T-helper 2 cell treated with Interferon-gamma antibody and Interleukin-4, amounts not matched to agents 100 ng/mL and 5 ng/mL, for 36 hours (primary cell): ENCODE results near the gene DCP2. TPM values are rescaled to one million over a fixed set of nuclear protein-coding genes. Genes with fewer than 3 reads are reported as not detected.

ENCODE experiments used
- intact Hi-C: fragments of 100-400 bp; cut with micrococcal nuclease; formaldehyde crosslinking; loops from one replicate; pipeline ENCODE4 v1.15.1; 2023
- total RNA-seq: library from RNA; stranded (reverse); gene quantifications from 2 replicates; pipeline ENCODE4 v1.2.3, GENCODE V29; 2022

The DCP2 gene
- total RNA-seq, 1 donor from 2014 or later, result 99.1 TPM

GRCh38 chr5:113017881-113018635 is 41.5 kb downstream of the DCP2 start:
- intact Hi-C loops, result no loop called here

- intact Hi-C loops, result loop anchor here (2.0 to 5.0 kb wide), 4 partner anchors 14 to 492 kb away; partner anchors contain the start of genes REEP5 and YTHDC2
Observed at GRCh38 chr5:113020461-113021273, 44.1 kb downstream of the DCP2 start.

GRCh38 chr5:113022661-113023060 is 46.1 kb downstream of the DCP2 start:
- intact Hi-C loops, result loop anchor here (1.0 to 5.0 kb wide), 5 partner anchors 40 to 490 kb away; partner anchors contain the start of genes DCP2 and YTHDC2

- intact Hi-C loops, result loop anchor here (5.0 kb wide), 2 partner anchors 38 to 488 kb away; partner anchors contain the start of gene YTHDC2
Observed at GRCh38 chr5:113024076-113024697, 47.6 kb downstream of the DCP2 start.

GRCh38 chr5:113025596-113025995 is 49.0 kb downstream of the DCP2 start:
- intact Hi-C loops, result no loop called here

- intact Hi-C loops, result no loop called here
Observed at GRCh38 chr5:113026211-113026610, 49.6 kb downstream of the DCP2 start.

GRCh38 chr5:113027015-113027414 is 50.4 kb downstream of the DCP2 start:
- intact Hi-C loops, result no loop called here

- intact Hi-C loops, result no loop called here
Observed at GRCh38 chr5:113027431-113027830, 50.8 kb downstream of the DCP2 start.

- intact Hi-C loops, result no loop called here
Observed at GRCh38 chr5:113029614-113030013, 53.0 kb downstream of the DCP2 start.

GRCh38 chr5:113031104-113031503 is 54.5 kb downstream of the DCP2 start:
- intact Hi-C loops, result no loop called here

- intact Hi-C loops, result no loop called here
Observed at GRCh38 chr5:113031557-113031956, 55.0 kb downstream of the DCP2 start.

- intact Hi-C loops, result no loop called here
Observed at GRCh38 chr5:113034182-113034773, 57.7 kb downstream of the DCP2 start.

- intact Hi-C loops, result no loop called here
Observed at GRCh38 chr5:113035096-113035495, 58.5 kb downstream of the DCP2 start.

GRCh38 chr5:113036321-113036720 is 59.7 kb downstream of the DCP2 start:
- intact Hi-C loops, result no loop called here

GRCh38 chr5:113036826-113037225 is 60.2 kb downstream of the DCP2 start:
- intact Hi-C loops, result no loop called here

GRCh38 chr5:113038136-113038535 is 61.5 kb downstream of the DCP2 start:
- intact Hi-C loops, result no loop called here

- intact Hi-C loops, result no loop called here
Observed at GRCh38 chr5:113038714-113039113, 62.1 kb downstream of the DCP2 start.

- intact Hi-C loops, result no loop called here
Observed at GRCh38 chr5:113039229-113039933, 62.8 kb downstream of the DCP2 start.

GRCh38 chr5:113039934-113040285 is 63.3 kb downstream of the DCP2 start:
- intact Hi-C loops, result no loop called here

GRCh38 chr5:113040672-113041260 is 64.2 kb downstream of the DCP2 start:
- intact Hi-C loops, result no loop called here
